Renal cortical epithelial cell (primary cell): Measurements from ENCODE around the gene ERVW-1. TPM values are rescaled to one million over a fixed set of nuclear protein-coding genes. Genes with fewer than 3 reads are reported as not detected.
"Not testable (repeated sequence)": the region's sequence is repeated elsewhere in the genome, so short reads cannot be mapped to it uniquely, and the experiment has no call there.

ENCODE experiments used
- DNase-seq: peaks from one replicate; pipeline ENCODE4 v3.0.0-alpha.2; 2011; ENCODE audit warnings: low read depth
- total RNA-seq: library from RNA; depleted of rRNA; stranded (reverse); fragments of >200 nt; gene quantifications from 2 replicates; pipeline ENCODE4 v1.2.3, GENCODE V29; 2014

ERVW-1 gene
- total RNA-seq, result not detected in 2 replicates

GRCh38 chr7:92477681-92478080 lies at the start of gene ERVW-1:
Gene ERVW-1 (minus strand): TSS chr7:92477946. CDS start chr7:92470381, 7,565 bp downstream.
- not testable (repeated sequence) for DNase-seq

- no peak for DNase-seq
These were observed 45.4 kb upstream of the ERVW-1 start for GRCh38 chr7:92523110-92523509.

- DNase-seq, result peak; percentile 61
These were observed 42.3 kb upstream of the ERVW-1 start for GRCh38 chr7:92520024-92520423.

- DNase-seq, result peak; percentile 40
These were observed 39.9 kb upstream of the ERVW-1 start for GRCh38 chr7:92517631-92518030.

GRCh38 chr7:92513167-92513902 lies 35.6 kb upstream of the ERVW-1 start:
- DNase-seq, result no peak

GRCh38 chr7:92508946-92509345 lies 31.2 kb upstream of the ERVW-1 start:
- DNase-seq, result no peak

- DNase-seq, result no peak
These were observed 28.6 kb upstream of the ERVW-1 start for GRCh38 chr7:92506363-92506762.

GRCh38 chr7:92504563-92504962 lies 26.8 kb upstream of the ERVW-1 start:
- no peak for DNase-seq

GRCh38 chr7:92503767-92504166 lies 26.0 kb upstream of the ERVW-1 start:
- no peak for DNase-seq

- DNase-seq, result no peak
These were observed 20.8 kb upstream of the ERVW-1 start for GRCh38 chr7:92498557-92498956.

GRCh38 chr7:92496876-92497275 lies 19.1 kb upstream of the ERVW-1 start:
- no peak for DNase-seq

GRCh38 chr7:92489634-92490033 lies 11.9 kb upstream of the ERVW-1 start:
- DNase-seq, result no peak

- no peak for DNase-seq
These were observed 10.1 kb upstream of the ERVW-1 start for GRCh38 chr7:92487804-92488203.

GRCh38 chr7:92485974-92486373 lies 8.2 kb upstream of the ERVW-1 start:
- DNase-seq, result no peak

GRCh38 chr7:92485267-92485892 lies 7.6 kb upstream of the ERVW-1 start:
- no peak for DNase-seq

GRCh38 chr7:92484226-92484625 lies 6.5 kb upstream of the ERVW-1 start:
- not testable (repeated sequence) for DNase-seq

GRCh38 chr7:92483624-92484023 lies 5.9 kb upstream of the ERVW-1 start:
- DNase-seq, result not testable (repeated sequence)

GRCh38 chr7:92479146-92479545 lies 1.4 kb upstream of the ERVW-1 start:
- not testable (repeated sequence) for DNase-seq

- no peak for DNase-seq
These were observed 965 bp upstream of the ERVW-1 start for GRCh38 chr7:92478711-92479110.

GRCh38 chr7:92478095-92478494 lies 349 bp upstream of the ERVW-1 start:
- no peak for DNase-seq

- not testable (repeated sequence) for DNase-seq
These were observed 1.7 kb downstream of the ERVW-1 start for GRCh38 chr7:92475851-92476590.

- DNase-seq, result not testable (repeated sequence)
These were observed 2.4 kb downstream of the ERVW-1 start for GRCh38 chr7:92475261-92475770.
